Endothelial cell of umbilical vein (primary cell): Measurements from ENCODE around the gene SP3.

Experiments used
- EZH2 ChIP-seq: IDR thresholded peaks from 2 replicates; pipeline ENCODE4 v1.6.1; 2012; ENCODE audit warnings: borderline replicate concordance, low read depth, mild to moderate bottlenecking, moderate library complexity, low read length, inconsistent platforms; ENCODE audit not compliant: severe bottlenecking
- FOS ChIP-seq: IDR thresholded peaks from 2 replicates; pipeline ENCODE4 v1.6.1; 2011; ENCODE audit warnings: mild to moderate bottlenecking, low read length, moderate library complexity, borderline replicate concordance; ENCODE audit not compliant: insufficient read depth
- GATA2 ChIP-seq: IDR thresholded peaks from 2 replicates; pipeline ENCODE4 v1.7.0; 2011; ENCODE audit warnings: low read depth, mild to moderate bottlenecking, moderate library complexity, mixed read lengths, low read length; ENCODE audit not compliant: insufficient read length, insufficient read depth
- JUN ChIP-seq: IDR thresholded peaks from 2 replicates; pipeline ENCODE4 v1.6.1; 2011; ENCODE audit warnings: borderline replicate concordance, low read depth; ENCODE audit not compliant: insufficient read length, insufficient read depth
- MYC ChIP-seq: IDR thresholded peaks from one replicate; pipeline ENCODE4 v1.6.1; 2011; ENCODE audit warnings: mild to moderate bottlenecking, low read depth, low read length
- POLR2A ChIP-seq: IDR thresholded peaks from 2 replicates; pipeline ENCODE4 v1.6.1; 2012; ENCODE audit warnings: low read depth, mild to moderate bottlenecking, control low read depth, low read length
- POLR2AphosphoS5 ChIP-seq: IDR thresholded peaks from 2 replicates; pipeline ENCODE4 v1.6.1; 2012; ENCODE audit warnings: low read depth, mild to moderate bottlenecking, control low read depth, low read length, moderate library complexity; ENCODE audit not compliant: insufficient read depth
- TF ChIP-seq, protein P1 (sequence below), 2 donors: IDR thresholded peaks; 1 replicate in 1 of 2; 2 replicates in 1 of 2; pipeline ENCODE4 v1.5.1; 2011; ENCODE audit warnings: low read length in 2 of 2, mild to moderate bottlenecking in 2 of 2, moderate library complexity in 2 of 2, control low read depth in 1 of 2, inconsistent platforms in 1 of 2, low read depth in 1 of 2; ENCODE audit not compliant: insufficient read depth in 1 of 2; ENCODE audit errors: extremely low read depth in 1 of 2
- TF ChIP-seq, protein P2 (sequence below): IDR thresholded peaks from 2 replicates; pipeline ENCODE4 v1.6.1; 2011; ENCODE audit not compliant: insufficient read depth, insufficient read length

DNA sequence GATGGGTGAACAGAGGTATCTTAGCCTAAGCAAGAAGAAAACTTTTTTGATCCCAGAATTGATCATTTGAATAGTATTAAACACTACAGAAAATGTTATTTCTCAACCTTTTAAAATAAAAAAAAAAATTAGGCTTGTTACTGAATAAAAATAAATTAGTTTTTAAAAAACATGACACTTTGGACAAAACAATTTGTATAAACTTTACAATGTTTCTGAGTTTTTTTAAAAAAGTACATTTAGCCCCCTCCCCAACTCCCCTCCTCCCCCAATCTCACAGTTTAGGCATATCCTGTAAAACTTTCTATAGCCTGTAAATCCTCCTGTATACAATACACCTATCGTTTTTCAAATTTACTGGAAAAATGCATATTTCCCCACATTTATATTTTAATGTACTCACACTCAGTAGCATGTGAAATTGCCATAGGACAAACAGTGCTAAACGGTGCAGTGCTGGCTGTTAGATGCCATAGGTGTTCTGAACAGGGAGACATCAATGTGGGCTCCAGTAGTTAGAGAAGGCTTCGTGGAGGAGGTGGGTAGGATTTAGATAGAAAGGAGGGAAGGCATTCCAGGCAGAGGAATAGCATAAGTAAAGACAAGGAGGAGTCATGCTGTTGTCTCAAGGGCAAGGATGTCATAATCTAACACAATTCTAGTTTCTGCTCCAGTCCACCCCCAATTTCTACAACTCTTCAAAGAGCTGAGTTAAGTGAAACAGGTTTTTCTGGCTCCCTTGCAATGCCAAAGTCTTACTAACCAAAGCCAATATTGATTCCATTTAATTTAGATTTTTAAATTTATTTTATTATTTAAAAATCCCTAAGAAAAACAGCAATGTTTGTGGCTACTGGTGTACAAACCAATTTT, 50.9 kb downstream of the SP3 start:
- no peak for TF ChIP-seq POLR2A
- no peak for TF ChIP-seq POLR2AphosphoS5
- TF ChIP-seq, protein P1, sequence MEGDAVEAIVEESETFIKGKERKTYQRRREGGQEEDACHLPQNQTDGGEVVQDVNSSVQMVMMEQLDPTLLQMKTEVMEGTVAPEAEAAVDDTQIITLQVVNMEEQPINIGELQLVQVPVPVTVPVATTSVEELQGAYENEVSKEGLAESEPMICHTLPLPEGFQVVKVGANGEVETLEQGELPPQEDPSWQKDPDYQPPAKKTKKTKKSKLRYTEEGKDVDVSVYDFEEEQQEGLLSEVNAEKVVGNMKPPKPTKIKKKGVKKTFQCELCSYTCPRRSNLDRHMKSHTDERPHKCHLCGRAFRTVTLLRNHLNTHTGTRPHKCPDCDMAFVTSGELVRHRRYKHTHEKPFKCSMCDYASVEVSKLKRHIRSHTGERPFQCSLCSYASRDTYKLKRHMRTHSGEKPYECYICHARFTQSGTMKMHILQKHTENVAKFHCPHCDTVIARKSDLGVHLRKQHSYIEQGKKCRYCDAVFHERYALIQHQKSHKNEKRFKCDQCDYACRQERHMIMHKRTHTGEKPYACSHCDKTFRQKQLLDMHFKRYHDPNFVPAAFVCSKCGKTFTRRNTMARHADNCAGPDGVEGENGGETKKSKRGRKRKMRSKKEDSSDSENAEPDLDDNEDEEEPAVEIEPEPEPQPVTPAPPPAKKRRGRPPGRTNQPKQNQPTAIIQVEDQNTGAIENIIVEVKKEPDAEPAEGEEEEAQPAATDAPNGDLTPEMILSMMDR (IDR thresholded peaks at IDR 0.05; ENCODE audit: extremely low read depth in 1 of 2, insufficient read depth in 1 of 2, low read depth in 1 of 2, low read length in 2 of 2) = no peak
- no peak for TF ChIP-seq MYC
- no peak for TF ChIP-seq EZH2
- no peak for TF ChIP-seq FOS
- TF ChIP-seq JUN = no peak
- TF ChIP-seq, protein P2, sequence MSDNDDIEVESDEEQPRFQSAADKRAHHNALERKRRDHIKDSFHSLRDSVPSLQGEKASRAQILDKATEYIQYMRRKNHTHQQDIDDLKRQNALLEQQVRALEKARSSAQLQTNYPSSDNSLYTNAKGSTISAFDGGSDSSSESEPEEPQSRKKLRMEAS = no peak
- TF ChIP-seq GATA2 = no peak
